ENCODE measurements around the gene NUDT21.

Gene NUDT21

DNA sequence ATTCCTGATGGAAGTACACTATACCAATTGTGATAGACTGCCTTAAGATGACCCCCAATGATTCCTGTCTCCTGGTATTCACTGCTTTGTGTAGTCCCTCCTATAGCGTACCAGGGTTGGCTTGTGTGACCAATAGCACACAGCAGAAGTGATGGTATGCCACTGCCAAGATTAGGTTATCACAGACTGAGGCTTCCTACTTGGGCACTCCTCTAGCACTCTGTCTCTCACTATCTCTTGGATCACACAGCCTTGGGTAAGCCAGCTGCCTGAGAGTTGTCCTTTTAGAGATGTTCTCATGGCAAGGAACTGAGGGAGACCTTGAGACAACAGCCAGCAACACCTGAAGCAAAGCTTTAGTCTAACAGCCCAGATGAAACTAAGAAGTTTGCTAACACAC lies 13.1 kb downstream of the NUDT21 start:
- Histone ChIP-seq H3K36me3 (ENCODE audit: insufficient read depth, low read length) (peaks cover 21% of the 10 kb centered on the region; the same call in 1 of the 2 replicates), H3K9me3 (ENCODE audit: control insufficient read depth, insufficient read depth, low read length) (no peaks in the 10 kb centered on the region), H3K9ac (ENCODE audit: low read depth, low read length) (no peak overlapping the region), H3K4me1 (ENCODE audit: insufficient read depth, low read length) (no peaks in the 10 kb centered on the region)

- Histone ChIP-seq H3K9ac (ENCODE audit: low read depth, low read length) (no peak overlapping the region), H3K4me1 (ENCODE audit: insufficient read depth, low read length) (no peaks in the 10 kb centered on the region), H3K9me3 (ENCODE audit: control insufficient read depth, insufficient read depth, low read length) (no peaks in the 10 kb centered on the region), H3K36me3 (ENCODE audit: insufficient read depth, low read length) (peaks cover 21% of the 10 kb centered on the region; the same call in 1 of the 2 replicates)
These were observed 14.9 kb downstream of the NUDT21 start for GRCh38 chr16:56436258-56436657.

- 0 out of 2 replicates have a peak, but pooled peaks cover 8% of the 10 kb centered on the region for H3K4me1 ChIP-seq (ENCODE audit: insufficient read depth, low read length)
- peaks cover 5% of the 10 kb centered on the region; the same call in 1 of the 2 replicates for H3K36me3 ChIP-seq (ENCODE audit: insufficient read depth, low read length)
- H3K9me3 ChIP-seq (ENCODE audit: control insufficient read depth, insufficient read depth, low read length) = no peaks in the 10 kb centered on the region
- H3K9ac ChIP-seq (ENCODE audit: low read depth, low read length) = no peak overlapping the region
These were observed 23.0 kb downstream of the NUDT21 start for GRCh38 chr16:56428091-56428490.

DNA sequence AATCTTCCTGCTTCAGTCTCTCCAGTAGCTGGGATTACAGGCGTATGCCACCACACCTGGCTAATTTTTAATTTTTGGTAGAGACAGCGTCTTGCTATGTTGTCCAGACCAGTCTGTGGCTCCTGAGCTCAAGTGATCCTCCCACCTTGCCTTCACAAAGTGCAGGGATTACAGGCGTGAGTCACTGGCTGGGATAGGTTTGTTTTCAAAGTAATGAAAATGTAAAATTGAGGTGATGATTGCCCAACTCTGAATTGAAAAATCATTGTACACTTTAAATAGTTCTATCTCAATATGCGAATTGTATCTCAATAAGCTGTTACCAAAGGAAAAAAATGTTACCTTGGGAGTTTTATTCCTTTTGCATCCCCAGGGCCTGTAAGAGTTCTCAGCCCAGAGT lies 24.5 kb downstream of the NUDT21 start:
- H3K9ac ChIP-seq (ENCODE audit: low read depth, low read length) = no peak overlapping the region

DNA sequence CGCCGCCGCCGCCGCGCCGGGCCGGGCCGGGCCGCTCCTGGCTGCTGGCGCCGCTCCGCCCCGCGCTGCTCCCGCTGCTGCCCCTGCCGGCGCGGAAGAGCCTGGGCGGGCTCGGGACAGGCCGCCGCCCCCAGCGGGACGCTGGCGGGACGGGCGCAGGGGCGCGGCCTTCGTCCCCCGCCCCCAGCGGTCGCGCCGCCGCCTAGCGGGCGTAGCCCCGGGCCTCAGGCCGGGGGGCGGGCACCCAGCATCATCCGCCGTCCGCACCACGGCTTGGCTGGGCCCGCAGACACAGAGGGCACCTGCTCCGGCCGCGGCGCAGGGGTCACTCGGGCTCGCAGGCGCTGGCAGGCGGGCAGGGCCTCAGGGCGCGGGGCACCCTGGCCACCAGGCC lies 25.7 kb downstream of the NUDT21 start, which contains the start of gene AMFR:
TSS of gene AMFR (minus strand) at position 107 of the 394 bp plus-strand sequence. CDS start 218 bp downstream, outside the sequence.
- peak within 1 kb of the TSS; percentile 90 for H3K9ac ChIP-seq (ENCODE audit: low read depth, low read length)
- no peaks in the 10 kb centered on the region for H3K36me3 ChIP-seq (ENCODE audit: insufficient read depth, low read length)
- H3K9me3 ChIP-seq (ENCODE audit: control insufficient read depth, insufficient read depth, low read length) = no peaks in the 10 kb centered on the region
- H3K4me1 ChIP-seq (ENCODE audit: insufficient read depth, low read length) = peaks cover 24% of the 10 kb centered on the region

More for the DNA sequence above, 24.5 kb downstream of the NUDT21 start:
- Histone ChIP-seq H3K4me1 (ENCODE audit: insufficient read depth, low read length) (peaks cover 22% of the 10 kb centered on the region), H3K36me3 (ENCODE audit: insufficient read depth, low read length) (peaks cover 4% of the 10 kb centered on the region; the same call in 1 of the 2 replicates), H3K9me3 (ENCODE audit: control insufficient read depth, insufficient read depth, low read length) (no peaks in the 10 kb centered on the region)

DNA sequence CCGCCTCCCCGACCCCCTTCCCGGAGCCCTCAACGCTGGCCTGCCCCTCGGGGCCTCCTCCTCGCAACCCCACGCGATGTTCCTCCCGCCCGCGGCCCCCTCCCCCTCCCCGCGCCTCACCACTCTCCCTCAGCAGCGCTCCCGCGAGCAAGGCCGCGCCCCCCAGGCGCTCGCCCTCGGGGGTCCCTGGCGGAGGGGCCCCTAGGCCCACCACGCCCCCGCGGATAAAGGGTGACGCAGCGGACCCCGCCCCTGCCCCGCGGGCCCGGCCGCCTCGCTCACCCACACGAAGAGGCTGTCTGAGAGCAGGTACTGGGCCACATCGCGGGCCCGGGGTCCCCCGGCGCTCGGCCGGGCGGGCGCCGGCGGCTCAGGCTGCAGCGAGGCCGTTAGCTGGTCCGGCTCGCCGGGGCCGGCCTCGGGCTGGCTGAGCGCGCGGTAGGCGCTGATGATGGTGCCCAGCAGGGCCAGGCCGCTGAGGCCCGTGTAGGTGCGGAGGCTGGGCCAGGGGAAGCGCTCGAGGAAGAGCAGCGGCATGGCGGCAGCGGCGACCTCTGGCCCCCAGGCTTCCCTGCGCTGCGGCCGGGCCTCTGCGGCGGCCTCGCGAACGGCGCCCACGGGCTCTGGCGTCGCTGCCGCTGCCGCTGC lies 26.2 kb downstream of the NUDT21 start:
- H3K4me1 ChIP-seq (ENCODE audit: insufficient read depth, low read length) = peaks cover 28% of the 10 kb centered on the region
- no peaks in the 10 kb centered on the region for H3K9me3 ChIP-seq (ENCODE audit: control insufficient read depth, insufficient read depth, low read length)
- no peaks in the 10 kb centered on the region for H3K36me3 ChIP-seq (ENCODE audit: insufficient read depth, low read length)
- peak overlapping the region; percentile 90 for H3K9ac ChIP-seq (ENCODE audit: low read depth, low read length)

- H3K9ac ChIP-seq (ENCODE audit: low read depth, low read length) = peak overlapping the region; percentile 90
- no peaks in the 10 kb centered on the region for H3K9me3 ChIP-seq (ENCODE audit: control insufficient read depth, insufficient read depth, low read length)
- H3K36me3 ChIP-seq (ENCODE audit: insufficient read depth, low read length) = no peaks in the 10 kb centered on the region
- H3K4me1 ChIP-seq (ENCODE audit: insufficient read depth, low read length) = peaks cover 28% of the 10 kb centered on the region
These were observed 26.7 kb downstream of the NUDT21 start for GRCh38 chr16:56424404-56424764.

- Histone ChIP-seq H3K36me3 (ENCODE audit: insufficient read depth, low read length) (no peaks in the 10 kb centered on the region), H3K9me3 (ENCODE audit: control insufficient read depth, insufficient read depth, low read length) (no peaks in the 10 kb centered on the region), H3K4me1 (ENCODE audit: insufficient read depth, low read length) (peaks cover 28% of the 10 kb centered on the region), H3K9ac (ENCODE audit: low read depth, low read length) (peak overlapping the region; percentile 90)
These were observed 27.3 kb downstream of the NUDT21 start for GRCh38 chr16:56423584-56424403.

GRCh38 chr16:56422896-56423441 lies 28.2 kb downstream of the NUDT21 start:
- Histone ChIP-seq H3K9ac (ENCODE audit: low read depth, low read length) (no peak overlapping the region), H3K36me3 (ENCODE audit: insufficient read depth, low read length) (no peaks in the 10 kb centered on the region), H3K4me1 (ENCODE audit: insufficient read depth, low read length) (peaks cover 28% of the 10 kb centered on the region), H3K9me3 (ENCODE audit: control insufficient read depth, insufficient read depth, low read length) (no peaks in the 10 kb centered on the region)

GRCh38 chr16:56421976-56422669 lies 29.0 kb downstream of the NUDT21 start:
- no peaks in the 10 kb centered on the region for H3K36me3 ChIP-seq (ENCODE audit: insufficient read depth, low read length)
- H3K9ac ChIP-seq (ENCODE audit: low read depth, low read length) = no peak overlapping the region
- no peaks in the 10 kb centered on the region for H3K9me3 ChIP-seq (ENCODE audit: control insufficient read depth, insufficient read depth, low read length)
- H3K4me1 ChIP-seq (ENCODE audit: insufficient read depth, low read length) = peaks cover 28% of the 10 kb centered on the region

DNA sequence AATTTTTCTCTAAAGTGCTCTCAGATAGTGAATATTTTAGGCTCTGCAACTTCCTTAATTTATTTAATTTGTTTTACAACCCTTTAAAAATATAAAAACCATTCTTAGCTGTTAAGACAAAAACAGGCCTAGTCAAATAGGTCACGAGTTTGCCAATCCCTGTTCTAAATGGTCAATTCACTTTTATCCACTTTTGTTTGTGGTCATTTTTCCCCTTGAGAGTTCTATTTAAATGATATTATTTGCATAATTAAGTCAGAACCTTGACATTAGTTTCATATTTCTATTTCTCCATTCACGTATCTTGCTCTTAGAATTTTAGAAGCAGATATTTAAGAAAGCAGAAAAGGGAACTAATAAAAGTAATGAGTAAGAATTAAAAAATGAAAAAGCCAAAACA lies 29.8 kb downstream of the NUDT21 start:
- Histone ChIP-seq H3K4me1 (ENCODE audit: insufficient read depth, low read length) (peaks cover 28% of the 10 kb centered on the region), H3K9me3 (ENCODE audit: control insufficient read depth, insufficient read depth, low read length) (no peaks in the 10 kb centered on the region), H3K36me3 (ENCODE audit: insufficient read depth, low read length) (no peaks in the 10 kb centered on the region), H3K9ac (ENCODE audit: low read depth, low read length) (no peak overlapping the region)

DNA sequence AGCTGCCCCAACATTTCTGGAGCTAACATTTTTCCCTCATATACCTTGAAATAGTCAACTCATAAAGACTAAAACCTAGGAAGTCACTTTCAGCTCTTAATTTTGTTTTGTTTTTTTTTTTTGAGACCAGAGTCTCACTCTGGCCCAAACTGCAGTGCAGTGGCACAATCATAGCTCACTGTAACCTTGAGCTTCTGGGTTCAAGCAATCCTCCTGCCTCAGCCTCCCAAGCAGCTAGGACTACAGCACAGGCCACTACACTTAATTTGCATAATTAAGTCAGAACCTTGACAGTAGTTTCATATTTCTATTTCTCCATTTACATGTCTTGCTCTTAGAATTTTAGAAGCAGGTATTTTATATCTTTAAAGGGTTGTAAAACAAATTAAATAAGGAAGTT lies 30.5 kb downstream of the NUDT21 start:
- Histone ChIP-seq H3K36me3 (ENCODE audit: insufficient read depth, low read length) (no peaks in the 10 kb centered on the region), H3K9ac (ENCODE audit: low read depth, low read length) (no peak overlapping the region), H3K4me1 (ENCODE audit: insufficient read depth, low read length) (peaks cover 28% of the 10 kb centered on the region), H3K9me3 (ENCODE audit: control insufficient read depth, insufficient read depth, low read length) (no peaks in the 10 kb centered on the region)

DNA sequence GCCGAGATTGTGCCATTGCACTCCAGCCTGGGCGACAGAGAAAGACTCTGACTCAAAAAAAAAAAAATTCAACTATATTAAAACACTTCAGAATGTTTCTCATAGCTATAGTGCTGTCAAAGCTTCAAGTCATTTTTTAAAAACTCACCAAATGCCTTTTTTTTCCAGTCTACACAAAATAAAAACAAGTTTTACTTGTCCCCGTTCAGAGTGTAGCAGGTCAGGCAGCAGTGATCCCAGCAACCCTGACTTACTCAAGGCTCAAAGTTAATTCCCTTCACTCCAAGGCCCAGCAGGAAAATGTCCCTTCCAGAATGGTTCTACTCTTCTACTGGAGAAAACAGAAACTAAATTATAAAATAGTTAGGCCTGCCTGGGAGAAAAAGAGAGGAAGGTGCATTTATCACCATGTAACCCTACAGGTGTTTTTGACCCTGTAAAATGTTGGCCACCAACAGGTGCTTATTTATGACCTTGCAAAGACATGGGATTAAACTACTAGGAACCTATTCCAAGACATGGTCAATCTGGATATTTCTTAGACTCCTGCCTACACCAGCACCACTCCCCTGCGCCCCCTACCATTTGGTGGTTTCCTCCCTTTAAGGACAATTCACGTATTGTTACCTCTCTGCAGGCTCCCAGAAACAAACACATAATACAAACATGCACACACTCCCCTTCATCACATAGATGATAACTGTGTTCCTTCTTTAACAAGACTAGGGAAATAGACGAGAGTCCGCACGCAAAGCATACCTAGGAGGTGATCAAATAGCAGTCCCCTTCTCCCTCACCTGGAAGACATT lies 31.2 kb downstream of the NUDT21 start:
- no peaks in the 10 kb centered on the region for H3K9me3 ChIP-seq (ENCODE audit: control insufficient read depth, insufficient read depth, low read length)
- peaks cover 28% of the 10 kb centered on the region for H3K4me1 ChIP-seq (ENCODE audit: insufficient read depth, low read length)
- H3K36me3 ChIP-seq (ENCODE audit: insufficient read depth, low read length) = no peaks in the 10 kb centered on the region
- no peak overlapping the region for H3K9ac ChIP-seq (ENCODE audit: low read depth, low read length)
